GM21737 (cell line): ENCODE measurements around the gene OVAAL.

ENCODE experiments used
- ATAC-seq: cut with Tn5 transposase; IDR thresholded peaks from one replicate; pipeline ENCODE4 v1.9.1; 2021; ENCODE audit warnings: mild to moderate bottlenecking, moderate library complexity; ENCODE audit not compliant: unreplicated experiment

OVAAL gene

DNA sequence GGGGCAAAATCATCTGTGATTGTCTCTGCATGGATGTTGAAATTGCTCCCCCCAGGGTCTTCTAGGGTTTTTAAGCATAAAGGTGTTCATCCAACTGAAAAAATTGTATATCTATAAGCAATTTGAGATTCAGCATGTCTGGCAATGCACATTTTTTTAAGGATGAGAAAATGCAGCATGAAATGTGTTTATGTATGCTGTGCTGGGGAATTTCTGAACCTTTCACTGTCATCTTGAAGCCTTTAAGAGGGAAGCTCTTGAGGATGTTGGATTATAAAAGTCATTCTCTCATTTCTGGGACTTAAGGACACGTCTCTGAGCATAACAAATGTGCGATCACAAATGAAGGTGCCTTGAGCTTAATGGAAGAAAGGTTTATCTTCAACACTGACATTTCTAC lies 9.4 kb downstream of the OVAAL start:
- ATAC-seq: no peak

- ATAC-seq: no peak
Measured at GRCh38 chr1:180571060-180571831, 12.5 kb downstream of the OVAAL start.

DNA sequence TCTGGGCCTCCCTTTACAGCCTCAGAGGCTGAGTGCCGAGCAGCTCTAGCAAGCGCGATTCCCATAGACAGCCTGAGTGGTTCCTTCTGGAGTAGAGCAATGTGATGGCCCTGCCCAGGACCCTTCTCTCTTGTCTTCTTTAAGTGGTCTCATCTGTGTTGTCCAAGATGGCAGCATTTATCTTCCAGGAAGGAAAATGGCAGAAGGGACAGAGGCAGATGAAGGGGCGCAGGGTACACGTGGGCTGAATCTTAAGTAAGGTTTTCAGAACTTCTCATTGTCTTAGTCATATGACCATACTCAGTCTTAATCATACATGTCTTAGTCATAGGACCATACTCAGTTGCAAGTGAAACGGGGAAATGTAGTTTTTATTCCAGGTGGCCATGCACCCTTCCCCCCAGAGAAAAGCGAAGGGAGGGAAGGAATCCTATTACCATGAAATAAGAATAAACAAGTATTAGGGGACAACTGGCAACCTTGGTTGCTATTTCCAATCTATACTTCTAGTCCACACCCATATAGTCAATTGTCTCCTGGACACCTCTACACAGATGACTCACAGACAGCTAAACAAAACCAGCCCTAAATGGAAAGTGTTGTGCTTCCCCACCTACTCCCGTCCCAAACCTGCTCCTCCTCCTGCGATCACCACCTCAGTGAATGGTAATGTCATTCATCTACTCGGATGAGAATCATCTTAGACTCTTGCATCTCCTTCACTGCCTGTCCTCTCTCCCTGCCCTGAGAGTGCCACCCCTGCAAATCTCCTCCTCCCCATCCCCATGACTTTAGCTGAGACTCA lies 13.3 kb downstream of the OVAAL start:
- ATAC-seq: no peak

DNA sequence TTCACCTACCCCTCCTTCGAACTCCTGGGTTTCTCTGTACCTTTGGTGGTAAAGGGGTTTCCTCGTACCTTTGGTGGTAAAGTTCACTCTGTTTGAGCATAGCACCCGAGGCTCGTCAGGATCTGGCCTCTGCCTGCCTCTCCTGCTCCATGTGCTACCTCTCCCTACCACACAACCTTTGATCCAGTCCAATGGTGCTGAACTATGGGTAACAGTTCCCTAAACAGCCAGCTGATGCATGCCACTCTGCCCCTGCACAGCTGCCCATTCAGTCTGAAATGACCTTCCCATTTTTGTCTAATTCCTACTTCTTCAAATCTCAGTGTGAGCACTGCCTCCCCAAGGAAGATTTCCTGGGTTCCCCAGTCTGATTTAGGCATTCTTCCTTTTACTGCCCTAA lies 14.0 kb downstream of the OVAAL start:
- ATAC-seq: no peak

DNA sequence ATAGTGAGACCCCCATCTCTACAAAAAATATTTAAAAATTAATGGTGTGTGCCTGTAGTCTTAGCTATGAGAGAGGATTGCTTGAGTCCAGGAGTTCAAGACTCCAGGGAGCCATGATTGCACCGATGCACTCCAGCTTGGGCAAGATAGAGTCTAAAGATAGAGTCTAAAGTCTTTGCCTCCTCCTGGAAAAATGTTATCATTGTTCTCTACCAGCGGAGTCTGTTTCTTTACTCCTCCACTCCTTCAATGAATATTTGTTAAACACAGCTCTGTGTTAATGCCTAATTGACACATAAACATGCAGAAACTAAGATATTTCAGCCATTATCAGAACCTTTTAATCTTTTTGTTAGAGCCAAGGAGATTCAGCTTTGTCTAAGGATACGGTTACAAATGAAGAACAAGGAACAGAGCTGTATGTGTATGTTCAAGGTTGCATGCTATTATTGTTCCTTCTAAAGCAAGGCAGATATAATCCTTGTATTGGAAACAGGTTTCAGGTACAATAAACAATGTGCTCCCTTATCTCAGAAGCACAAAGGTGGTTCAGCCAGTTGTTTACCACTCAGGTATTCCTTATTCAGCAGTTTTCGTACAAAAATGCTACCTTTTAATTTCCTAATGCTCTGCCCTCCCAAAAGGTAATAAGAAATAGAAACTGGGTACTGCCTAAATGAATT lies 15.4 kb downstream of the OVAAL start:
- ATAC-seq: no peak

GRCh38 chr1:180577361-180577760 lies 18.6 kb downstream of the OVAAL start:
- no peak for ATAC-seq

- no peak for ATAC-seq
Measured at GRCh38 chr1:180579961-180580611, 21.3 kb downstream of the OVAAL start.

DNA sequence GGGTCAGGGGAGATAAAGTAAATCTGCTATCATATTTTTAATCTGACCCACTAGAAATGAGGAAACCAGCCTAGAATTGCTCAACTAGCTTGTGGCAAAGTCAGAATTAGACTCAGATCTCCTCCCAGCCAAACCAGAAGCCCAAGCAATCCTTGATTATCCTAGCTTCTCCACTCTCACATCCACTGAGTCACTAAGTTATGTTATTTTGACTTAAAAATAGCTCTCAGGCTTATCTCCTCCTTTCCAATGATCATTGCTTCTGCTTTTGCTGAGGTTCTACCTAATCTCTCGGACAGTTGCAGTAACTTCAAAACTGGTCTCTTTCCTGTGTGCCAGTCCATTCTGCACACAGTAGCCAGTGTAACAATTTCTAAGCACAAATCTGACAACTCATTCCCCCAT lies 22.9 kb downstream of the OVAAL start:
- ATAC-seq: no peak

DNA sequence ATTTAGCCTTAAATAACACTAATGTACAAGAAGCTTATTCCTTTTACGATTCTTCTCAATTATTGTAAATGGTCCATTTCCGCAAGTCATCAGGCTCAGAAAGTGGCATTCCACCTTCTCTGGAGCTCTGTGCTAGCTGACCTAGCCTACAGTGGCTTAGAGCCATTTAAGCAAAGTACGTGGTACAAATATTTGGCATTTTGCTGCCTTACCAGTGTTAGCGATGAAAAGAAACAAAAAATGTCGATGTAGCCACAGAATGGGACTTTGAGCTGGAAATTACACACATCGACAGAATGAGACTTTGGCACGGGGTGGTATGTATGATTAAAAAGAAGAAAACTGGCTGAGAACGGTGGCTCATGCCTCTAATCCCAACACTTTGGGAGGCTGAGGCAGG lies 26.1 kb downstream of the OVAAL start:
- no peak for ATAC-seq

DNA sequence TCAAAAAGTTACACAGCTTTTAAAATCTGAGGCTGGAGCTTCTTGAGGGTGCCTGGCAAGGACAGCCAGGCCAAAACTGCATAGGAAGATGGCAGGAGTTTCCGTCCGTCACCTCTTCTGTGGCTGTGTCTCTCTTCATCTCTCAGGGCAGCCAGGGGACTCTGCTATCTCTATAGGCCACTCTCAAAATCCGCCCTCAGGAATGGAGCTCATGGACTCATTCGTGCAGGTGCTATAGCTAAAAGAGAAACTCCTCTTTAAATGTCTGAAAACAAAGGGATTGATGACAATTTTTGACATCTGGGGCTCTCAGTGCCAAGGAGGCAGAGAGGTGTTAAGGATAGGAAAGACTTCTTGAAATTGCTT lies 27.2 kb downstream of the OVAAL start:
- no peak for ATAC-seq

DNA sequence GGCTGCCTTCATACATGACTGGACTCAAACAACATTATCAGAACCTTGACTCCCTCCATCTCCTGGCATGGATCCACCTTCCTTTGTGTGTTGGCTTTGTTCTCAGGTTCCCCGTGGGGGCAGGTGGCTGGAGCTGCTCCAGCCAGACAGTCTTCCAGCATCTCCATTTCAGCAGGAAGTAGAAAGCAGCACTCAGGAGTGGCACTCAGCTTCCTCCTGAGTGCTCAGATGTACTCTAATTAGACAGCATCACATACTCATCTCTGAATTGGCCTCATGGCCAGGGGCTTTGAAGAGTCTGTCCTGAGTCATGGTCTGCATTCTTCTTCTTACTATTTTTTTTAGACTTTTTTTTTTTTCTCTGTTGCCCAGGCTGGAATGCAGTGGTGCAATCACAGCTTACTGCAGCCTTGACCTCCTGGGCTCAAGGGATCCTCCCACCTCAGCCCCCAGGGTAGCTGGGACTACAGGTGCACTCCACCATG lies 27.9 kb downstream of the OVAAL start:
- no peak for ATAC-seq

- ATAC-seq: no peak
Measured at GRCh38 chr1:180588121-180588520, 29.4 kb downstream of the OVAAL start.

DNA sequence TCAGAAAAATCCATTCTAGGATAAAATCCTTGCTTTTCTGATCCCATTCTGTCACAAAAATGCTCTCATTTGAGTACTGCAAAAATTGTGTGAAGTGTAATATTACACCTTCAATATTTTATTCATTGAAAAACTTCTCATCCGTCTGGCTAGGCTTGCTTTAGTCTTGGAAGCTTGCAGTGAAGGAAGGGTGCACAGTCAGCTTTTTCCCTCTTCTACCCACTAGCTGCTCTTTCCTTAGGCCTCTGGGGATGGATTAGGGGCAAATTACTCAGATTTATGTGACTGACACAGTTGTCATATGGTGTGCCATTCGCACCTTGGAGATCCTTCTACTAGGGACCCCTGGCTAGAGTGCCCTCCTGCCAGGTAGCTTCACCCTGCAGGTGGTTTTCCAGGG lies 32.1 kb downstream of the OVAAL start:
- no peak for ATAC-seq

- ATAC-seq: no peak
Measured at GRCh38 chr1:180593382-180593781, 34.6 kb downstream of the OVAAL start.

DNA sequence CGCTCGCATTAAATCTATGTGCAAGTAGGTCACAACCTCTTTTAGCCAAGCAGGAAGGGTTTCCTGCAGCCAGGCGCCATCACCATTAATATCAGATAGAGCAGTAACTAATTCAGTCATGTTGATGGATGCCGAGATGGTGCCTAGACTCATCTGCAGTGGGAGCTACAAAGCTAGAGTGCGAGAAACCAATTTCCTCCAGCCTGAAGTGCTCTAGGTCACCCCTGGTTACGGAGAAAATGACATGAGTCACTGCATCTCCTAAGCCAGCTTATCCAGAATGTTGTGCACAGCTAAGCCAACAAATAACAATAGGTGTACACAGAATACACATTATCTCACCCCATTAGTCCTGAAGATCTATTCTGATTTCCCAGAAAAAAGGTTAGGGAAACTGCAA lies 36.0 kb downstream of the OVAAL start:
- no peak for ATAC-seq

DNA sequence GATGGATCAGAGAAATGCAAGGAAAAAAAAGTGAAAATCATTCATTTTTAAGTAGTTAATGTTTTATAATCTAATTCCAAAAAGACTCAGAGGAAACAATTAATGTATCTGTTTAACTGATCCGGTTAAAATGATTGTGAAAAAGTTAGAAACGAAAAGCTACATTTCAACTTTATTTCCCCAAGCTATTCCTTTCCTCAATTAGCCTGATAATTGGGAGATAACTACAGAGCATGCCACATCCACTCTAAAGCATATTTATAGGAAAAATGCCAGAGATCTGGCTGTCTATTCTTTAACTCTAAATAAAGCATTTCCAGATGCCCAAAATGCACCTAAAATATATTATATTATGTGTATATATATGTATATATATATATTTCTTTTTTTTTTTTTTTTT lies 37.2 kb downstream of the OVAAL start:
- no peak for ATAC-seq

GRCh38 chr1:180597520-180597919 lies 38.8 kb downstream of the OVAAL start:
- ATAC-seq: no peak

GRCh38 chr1:180598333-180598974 lies 39.7 kb downstream of the OVAAL start:
- no peak for ATAC-seq

DNA sequence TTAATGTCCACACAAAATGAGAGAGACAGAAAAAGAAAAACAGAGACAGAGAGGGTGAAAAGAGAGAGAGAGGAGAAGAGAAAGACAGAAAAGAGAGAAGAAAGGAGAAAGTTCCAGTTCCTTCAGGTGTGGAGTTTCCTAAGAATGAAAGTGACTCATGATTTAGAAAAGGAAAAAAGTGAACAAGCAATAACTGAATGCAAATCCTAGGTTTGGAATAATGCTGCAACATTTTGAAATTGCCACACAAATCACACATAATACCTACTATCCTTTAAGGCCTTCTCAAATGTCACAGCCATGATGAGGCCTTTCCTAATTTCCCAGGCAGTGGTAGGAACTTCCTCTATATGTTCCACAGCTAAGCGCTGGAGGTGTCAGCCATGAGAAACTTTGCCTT lies 41.6 kb downstream of the OVAAL start:
- ATAC-seq: no peak

DNA sequence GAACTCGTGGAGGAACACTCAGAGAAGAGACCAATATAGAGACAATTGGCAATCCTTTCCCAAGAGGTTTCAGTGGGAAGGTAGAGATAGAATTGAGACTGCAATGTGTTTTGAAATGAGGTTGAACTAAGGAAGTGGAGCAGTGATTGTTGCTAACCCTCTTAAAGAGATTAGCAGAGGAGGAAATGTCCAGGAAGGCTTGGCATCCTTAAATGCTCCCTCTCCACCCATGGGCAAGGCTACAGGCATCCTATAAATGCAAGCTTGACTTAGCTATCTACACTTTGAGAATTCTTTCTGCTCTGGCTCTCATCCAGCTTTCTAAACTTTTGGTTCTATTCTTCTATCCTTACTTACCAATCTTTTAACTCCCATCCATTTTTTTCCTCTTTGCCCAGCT lies 42.7 kb downstream of the OVAAL start:
- ATAC-seq: no peak
